ENCODE measurements around the gene MACF1.
"Not testable (repeated sequence)": the region's sequence is repeated elsewhere in the genome, so short reads cannot be mapped to it uniquely, and the experiment has no call there.

MACF1 gene

DNA sequence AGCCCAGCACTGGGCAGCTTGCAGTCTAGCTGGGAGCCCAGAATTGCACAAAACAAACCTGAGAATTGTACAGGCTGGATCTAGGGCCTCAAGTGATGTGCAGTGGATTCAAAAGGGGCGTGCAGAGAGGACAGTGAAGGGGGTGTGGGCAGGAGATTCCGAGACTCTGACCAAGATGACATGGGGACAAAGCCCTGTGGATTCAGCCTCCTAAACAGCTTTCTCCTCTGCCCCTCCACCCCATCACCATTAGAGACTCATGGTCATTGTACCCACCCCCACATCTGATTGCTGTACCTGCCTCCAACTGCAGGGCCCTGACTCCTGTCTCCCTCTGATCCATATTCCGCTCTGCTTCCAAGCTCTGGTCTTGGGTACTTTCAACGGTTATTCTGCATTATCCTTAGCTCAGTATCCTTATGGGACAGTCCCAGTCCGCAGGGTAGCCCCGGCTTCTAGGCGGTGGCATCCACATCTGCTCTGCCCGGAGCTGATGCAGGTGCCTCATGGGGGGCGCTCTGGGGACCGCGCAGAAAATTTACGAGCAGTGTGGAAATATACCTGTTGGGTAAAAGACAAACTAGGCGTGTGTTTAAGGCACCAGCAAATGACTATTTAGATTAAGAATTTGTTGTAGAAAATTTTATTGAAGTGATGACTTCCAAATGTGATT lies 285.2 kb downstream of the MACF1 start:
- no peak for DNase-seq (ENCODE audit: low read depth in 1 of 2, low spot score in 1 of 2)

DNA sequence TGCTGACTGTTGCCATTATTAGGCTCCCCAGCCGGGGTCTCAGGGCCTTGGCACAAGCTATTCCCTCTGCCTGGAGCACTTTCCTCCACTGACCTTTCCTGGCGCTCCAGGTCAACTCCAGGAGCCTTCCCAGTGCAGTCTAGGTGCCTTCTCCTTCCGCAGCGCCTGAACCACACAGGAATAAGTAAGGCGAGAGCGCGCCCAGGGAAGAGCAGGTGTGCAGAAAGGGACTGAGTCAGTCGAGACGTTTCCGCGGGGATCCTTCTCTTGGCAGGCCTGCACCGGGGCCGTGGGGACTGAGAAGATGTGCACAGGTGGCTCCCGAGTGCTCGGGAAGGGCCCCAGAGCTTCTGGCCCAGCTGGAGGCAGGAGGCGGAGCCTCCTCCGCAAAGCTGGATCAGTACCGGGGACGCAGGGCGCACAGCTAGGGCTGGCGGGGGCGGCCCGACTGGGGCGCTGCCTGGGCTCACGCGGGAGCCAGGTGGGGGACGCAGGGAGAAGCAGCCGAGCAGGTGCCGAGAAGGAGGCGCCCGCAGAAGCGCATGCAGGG lies 286.2 kb downstream of the MACF1 start:
- no peak for DNase-seq (ENCODE audit: low read depth in 1 of 2, low spot score in 1 of 2)

DNA sequence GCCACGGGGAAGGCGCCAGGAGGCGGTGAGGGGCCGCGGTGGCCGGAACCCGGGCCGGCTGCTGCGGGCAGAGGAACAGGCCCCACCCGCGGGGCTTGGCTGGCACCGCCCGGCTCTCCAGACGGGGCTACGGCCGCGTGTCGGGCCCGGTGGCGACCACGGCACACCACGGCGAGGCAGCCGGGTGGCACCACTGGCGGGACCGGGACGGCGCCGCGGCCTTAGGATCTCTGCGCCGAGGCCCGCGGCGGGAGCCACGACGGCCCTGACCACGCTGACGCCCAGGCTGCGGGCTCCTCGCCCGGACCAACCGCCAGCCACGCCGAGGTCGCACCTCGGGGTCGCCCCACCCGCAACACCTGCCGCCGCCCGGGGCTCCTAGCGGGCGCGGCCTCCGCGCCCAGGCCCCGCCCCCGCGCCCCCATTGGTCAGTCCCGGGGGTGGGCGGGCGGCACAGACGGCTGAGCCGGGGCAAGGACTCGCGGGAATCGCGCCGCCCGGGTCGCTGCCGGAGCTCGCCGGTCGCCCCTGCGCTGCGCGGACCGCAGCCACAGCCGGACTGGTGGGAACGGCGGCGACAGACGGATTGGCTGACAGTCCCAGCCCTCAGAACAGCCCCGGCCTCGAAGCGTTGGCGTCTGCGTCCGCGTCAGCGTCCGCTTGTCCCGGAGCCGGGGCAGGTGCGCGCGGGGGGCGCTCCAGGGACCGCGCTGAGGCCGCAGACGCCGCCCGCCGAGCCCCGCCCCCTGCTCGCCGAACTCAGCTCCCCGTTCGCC lies 286.8 kb downstream of the MACF1 start, which contains the start of gene BMP8A:
BMP8A (plus strand) TSS at position 491 of the 776 bp plus-strand sequence. CDS start 356 bp downstream, outside the sequence.
- peak; percentile 62 to 63 for DNase-seq (ENCODE audit: low read depth in 1 of 2, low spot score in 1 of 2)

GRCh38 chr1:39492118-39493042 lies 287.9 kb downstream of the MACF1 start:
- not testable (repeated sequence) for DNase-seq (ENCODE audit: low read depth in 1 of 2, low spot score in 1 of 2)

GRCh38 chr1:39493043-39493810 lies 288.7 kb downstream of the MACF1 start:
- not testable (repeated sequence) for DNase-seq (ENCODE audit: low read depth in 1 of 2, low spot score in 1 of 2)

DNA sequence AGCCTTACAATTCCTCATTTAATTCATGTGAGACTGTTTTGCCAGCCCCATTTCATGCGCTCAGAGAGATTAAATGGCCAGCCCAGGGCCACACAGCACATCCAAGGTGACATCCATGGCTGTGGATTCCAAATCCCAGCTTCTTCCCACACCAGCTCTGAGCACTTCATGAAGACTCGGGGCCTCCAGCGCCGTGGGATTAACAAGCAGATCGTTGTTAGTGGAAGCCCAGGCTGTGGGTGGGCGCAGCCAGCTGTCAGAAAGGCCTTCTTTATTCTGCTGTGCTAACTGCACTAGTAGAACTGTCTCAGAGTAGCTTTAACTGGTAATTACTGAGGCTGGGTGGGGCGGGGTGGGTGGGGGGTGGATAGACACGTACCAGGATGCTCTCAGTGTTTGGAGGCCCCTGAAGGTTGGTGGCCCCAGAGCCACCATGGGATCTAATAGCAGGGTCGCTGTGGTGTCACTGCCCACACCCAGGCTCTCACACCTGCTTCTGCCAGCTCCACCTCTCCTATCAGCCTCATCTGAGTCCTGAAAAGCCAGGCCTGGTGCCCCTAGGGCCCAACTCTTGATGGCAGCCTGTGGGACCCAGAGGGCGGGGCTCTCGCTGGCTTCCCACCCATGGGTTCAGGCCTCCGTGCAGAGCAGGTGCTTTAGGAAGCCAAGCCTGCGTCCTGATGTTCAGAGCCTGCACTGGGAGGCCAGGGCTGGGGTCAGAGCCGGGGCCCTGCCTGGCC lies 290.3 kb downstream of the MACF1 start:
- no peak for DNase-seq (ENCODE audit: low read depth in 1 of 2, low spot score in 1 of 2)

DNA sequence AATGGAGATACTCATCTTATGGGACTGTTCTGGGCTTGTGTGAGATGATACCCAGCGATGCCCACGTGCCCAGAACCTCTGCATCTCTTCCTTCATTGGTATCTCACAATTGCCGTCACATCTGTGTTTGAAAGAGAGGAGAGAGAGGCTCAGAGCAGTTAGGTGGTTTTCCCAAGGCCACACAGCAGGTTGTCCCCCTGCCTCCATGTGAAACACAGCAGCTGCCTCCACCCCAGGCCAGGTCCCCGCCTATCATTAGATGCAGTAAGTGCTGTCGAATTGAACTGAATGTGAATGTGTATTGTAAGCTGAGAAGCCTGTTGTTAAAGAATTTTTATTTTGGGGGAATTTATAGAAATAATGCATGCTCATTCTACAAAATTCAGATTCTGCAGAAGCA lies 292.0 kb downstream of the MACF1 start:
- DNase-seq (ENCODE audit: low read depth in 1 of 2, low spot score in 1 of 2): not testable (repeated sequence)

GRCh38 chr1:39497585-39497984 lies 293.1 kb downstream of the MACF1 start:
- DNase-seq (ENCODE audit: low read depth in 1 of 2, low spot score in 1 of 2): no peak

GRCh38 chr1:39498096-39498710 lies 293.7 kb downstream of the MACF1 start:
- not testable (repeated sequence) for DNase-seq (ENCODE audit: low read depth in 1 of 2, low spot score in 1 of 2)

GRCh38 chr1:39498821-39499220 lies 294.3 kb downstream of the MACF1 start:
- DNase-seq (ENCODE audit: low read depth in 1 of 2, low spot score in 1 of 2): not testable (repeated sequence)

GRCh38 chr1:39499668-39500067 lies 295.2 kb downstream of the MACF1 start:
- DNase-seq (ENCODE audit: low read depth in 1 of 2, low spot score in 1 of 2): no peak

GRCh38 chr1:39500862-39501389 lies 296.4 kb downstream of the MACF1 start:
- DNase-seq (ENCODE audit: low read depth in 1 of 2, low spot score in 1 of 2): no peak

DNA sequence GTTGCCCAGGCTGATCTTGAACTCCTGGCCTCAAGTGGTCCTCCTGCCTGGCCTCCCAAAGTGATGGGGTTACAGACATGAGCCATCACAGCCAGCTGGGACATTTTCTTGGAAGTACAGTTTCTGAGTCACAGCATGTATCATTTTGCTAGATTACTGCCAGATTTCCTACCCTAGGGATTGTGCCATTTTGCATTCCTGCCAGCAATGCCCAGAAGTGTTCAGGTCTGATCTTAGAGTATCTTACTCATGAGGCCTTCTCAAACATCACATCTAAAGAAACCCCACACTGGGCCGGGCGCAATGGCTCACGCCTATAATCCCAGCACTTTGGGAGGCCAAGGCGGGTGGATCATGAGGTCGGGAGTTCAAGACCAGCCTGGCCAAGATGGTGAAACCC lies 297.2 kb downstream of the MACF1 start:
- DNase-seq (ENCODE audit: low read depth in 1 of 2, low spot score in 1 of 2): no peak

DNA sequence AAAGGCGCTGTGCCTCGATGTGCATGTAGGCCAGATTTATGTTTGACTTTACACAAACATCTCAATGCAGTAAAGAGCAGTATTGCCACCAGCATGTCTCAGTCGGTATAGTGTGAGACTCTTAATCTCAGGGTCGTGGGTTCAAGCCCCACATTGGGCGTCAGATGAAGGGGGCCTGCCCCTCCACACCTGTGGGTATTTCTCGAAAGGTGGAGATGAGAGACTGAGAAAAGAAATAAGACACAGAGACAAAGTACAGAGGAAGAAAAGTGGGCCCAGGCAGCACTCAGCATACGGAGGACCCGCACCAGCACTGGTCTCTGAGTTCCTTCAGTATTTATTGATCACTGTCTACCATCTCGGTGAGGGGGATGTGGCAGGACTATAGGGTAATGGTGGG lies 299.9 kb downstream of the MACF1 start:
- not testable (repeated sequence) for DNase-seq (ENCODE audit: low read depth in 1 of 2, low spot score in 1 of 2)

- no peak for DNase-seq (ENCODE audit: low read depth in 1 of 2, low spot score in 1 of 2)
These were observed 300.8 kb downstream of the MACF1 start for GRCh38 chr1:39505289-39505688.

DNA sequence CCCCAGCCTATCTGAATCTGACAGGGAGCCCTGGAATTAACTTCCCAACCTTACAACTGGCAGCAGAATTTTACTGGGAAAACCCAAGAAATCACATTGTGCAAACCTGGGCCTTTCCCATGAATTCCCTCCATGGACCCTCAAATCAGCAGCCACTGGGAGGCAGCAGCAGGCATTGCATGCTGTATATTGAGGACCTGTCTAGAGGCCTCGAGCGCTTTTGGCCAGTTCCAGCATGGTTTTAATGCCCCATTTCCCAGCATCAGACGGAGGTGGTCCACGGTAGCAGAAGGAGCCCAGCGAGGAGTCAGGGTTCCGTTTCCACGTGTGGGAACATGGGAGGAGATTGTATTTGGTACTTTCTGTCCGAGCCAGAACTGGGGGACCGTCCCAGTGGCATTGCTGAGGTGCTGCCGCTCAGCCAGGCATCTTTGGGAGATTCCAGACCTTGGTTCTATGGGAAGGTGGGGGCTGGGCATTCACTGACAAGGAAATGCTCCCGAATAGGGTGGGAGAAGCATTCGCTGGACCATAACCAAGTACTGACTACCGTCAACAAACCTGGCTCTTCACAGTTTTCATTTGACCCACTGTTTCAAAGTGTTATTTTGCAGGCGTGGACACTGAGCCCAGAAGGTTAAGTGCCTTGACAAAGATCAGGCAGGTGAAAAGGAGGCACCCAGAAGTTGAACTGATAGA lies 302.9 kb downstream of the MACF1 start:
- no peak for DNase-seq (ENCODE audit: low read depth in 1 of 2, low spot score in 1 of 2)

DNA sequence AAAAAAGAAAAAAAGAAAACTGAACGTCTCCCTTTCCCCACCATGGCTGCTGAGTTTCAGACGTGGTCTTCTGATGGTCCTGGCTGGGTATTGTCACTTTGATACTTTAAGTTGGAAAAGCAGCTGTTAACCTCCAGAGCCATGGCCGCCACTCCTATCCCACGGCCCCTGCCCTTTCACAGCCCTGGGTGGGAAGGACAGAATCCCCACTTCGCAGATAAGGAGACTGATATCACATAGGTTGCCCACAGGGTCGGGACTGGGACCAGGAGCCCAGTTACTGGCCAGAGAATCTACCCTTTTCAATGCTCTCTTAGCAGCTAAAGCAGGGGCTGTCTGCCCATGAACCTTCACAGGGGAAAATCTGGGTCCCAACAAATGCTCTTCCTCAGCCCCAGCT lies 303.8 kb downstream of the MACF1 start:
- DNase-seq (ENCODE audit: low read depth in 1 of 2, low spot score in 1 of 2): no peak

GRCh38 chr1:39508857-39509305 lies 304.4 kb downstream of the MACF1 start:
- no peak for DNase-seq (ENCODE audit: low read depth in 1 of 2, low spot score in 1 of 2)
